ENCODE results near the gene RAB19.
"Not testable (repeated sequence)": the region's sequence is repeated elsewhere in the genome, so short reads cannot be mapped to it uniquely, and the experiment has no call there.

Gene RAB19

DNA sequence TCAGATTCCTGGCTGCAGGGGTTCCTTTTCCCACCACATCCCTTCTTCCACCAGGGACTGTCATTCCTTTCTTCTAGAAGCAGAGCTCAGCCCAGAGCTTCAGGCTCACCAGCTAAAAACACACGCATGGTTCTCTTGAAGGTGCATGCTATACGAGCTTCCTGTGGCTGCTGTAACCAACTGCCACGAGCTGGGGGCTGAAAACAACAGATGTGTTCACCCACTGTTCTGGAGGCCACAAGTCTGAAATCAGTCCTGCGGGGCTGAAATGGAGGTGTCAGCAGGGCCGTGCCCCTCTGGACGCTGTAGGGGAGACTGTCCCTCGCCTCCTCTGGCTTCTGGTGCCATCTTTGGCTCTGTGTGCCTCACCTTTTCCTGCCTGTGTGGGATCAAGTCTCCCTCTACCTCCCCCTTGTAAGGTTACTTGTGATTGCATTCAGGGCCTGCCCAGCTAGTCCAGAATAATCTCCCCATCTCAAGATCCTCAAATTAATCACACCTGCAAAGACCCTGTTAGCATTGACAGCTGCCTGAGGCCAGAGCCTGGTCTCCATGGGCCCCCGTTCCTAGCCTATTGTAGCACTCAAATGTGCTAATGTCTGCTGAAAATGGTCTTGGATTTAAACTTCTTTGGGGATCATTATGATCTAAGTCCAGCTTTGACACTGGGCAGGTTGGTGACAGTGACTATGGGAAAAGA, 13.7 kb downstream of the RAB19 start:
- Histone ChIP-seq H3K4ac (ENCODE audit: low read depth, low read length) (no peak overlapping the region), H3K9ac (ENCODE audit: low read length) (no peak overlapping the region), H4K8ac (ENCODE audit: low read depth, low read length) (no peak overlapping the region), H4K91ac (ENCODE audit: low read depth, low read length) (no peak overlapping the region), H3K4me3 (ENCODE audit: low read depth, low read length) (no peak overlapping the region), H3K27me3 (ENCODE audit: insufficient read depth, low read length) (no peaks in the 10 kb centered on the region), H3K4me1 (ENCODE audit: control insufficient read depth in 1 of 2, insufficient read depth in 2 of 2, low read length in 2 of 2) (no peaks in the 10 kb centered on the region), H2AK5ac (ENCODE audit: low read length) (no peak overlapping the region), H2BK12ac (ENCODE audit: low read length) (no peak overlapping the region), H2BK5ac (ENCODE audit: low read depth, low read length, poor library complexity) (no peak overlapping the region), H3K14ac (ENCODE audit: low read length) (no peak overlapping the region), H3K27ac (ENCODE audit: low read depth, low read length) (no peak overlapping the region), H3K23ac (ENCODE audit: low read length) (no peak overlapping the region), H3K79me2 (ENCODE audit: control insufficient read depth, insufficient read depth, low read length, poor library complexity) (no peaks in the 10 kb centered on the region), H3K9me3 (ENCODE audit: insufficient read depth, low read depth, low read length) (no peaks in the 10 kb centered on the region), H2AFZ (ENCODE audit: insufficient read depth, low read length, poor library complexity) (no peak overlapping the region), H3K4me2 (ENCODE audit: low read length) (no peak overlapping the region), H3K36me3 (ENCODE audit: control insufficient read depth in 1 of 2, insufficient read depth in 2 of 2, low read length in 2 of 2) (no peaks in the 10 kb centered on the region), H3K18ac (ENCODE audit: low read length) (no peak overlapping the region), H3K79me1 (ENCODE audit: low read length) (no peaks in the 10 kb centered on the region), H2BK120ac (ENCODE audit: insufficient read depth, low read length, poor library complexity) (no peak overlapping the region), H4K12ac (ENCODE audit: low read depth, low read length) (no peak overlapping the region)
- WGBS (ENCODE audit: extremely low coverage, insufficient coverage, insufficient read length): no CpG with 5 or more reads among the region's 8 CpGs
- DNase-seq: no peak

DNA sequence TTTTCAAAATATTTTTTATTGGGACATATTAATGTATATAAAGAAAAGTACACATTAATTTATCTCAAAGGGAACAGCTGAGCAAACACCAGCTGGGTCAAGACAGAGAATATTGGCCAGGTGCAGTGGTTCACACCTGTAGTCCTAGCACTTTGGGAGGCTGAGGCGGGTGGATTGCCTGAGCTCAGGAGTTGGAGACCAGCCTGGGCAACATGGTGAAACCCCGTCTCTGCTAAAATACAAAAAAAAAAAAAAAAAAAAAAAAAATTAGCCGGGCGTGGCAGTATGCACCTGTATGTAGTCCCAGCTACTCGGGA, 14.3 kb downstream of the RAB19 start:
- not testable (repeated sequence) for H3K9ac ChIP-seq (ENCODE audit: low read length); H3K4me2 ChIP-seq (ENCODE audit: low read length)
- no CpG with 5 or more reads among the region's 5 CpGs for WGBS (ENCODE audit: extremely low coverage, insufficient coverage, insufficient read length)

DNA sequence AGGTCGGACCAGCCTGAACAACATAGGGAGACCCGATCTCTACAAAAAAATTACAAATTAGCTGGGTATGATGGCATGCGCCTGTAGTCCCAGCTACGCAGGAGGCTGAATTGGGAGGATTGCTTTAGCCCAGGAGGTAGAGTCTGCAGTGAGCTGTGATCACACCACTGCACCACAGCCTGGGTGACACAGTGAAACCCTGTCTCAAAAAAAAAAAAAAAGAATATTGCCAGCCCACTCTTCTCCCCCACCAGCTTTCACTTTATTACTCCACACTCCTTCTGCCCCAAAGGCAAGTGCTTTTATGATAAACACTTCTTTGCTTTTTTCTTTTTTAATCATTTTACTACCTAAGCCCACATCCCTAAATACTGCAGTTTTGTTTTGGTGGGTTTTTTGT, 14.8 kb downstream of the RAB19 start:
- Histone ChIP-seq H3K9me3 (ENCODE audit: insufficient read depth, low read depth, low read length) (no peaks in the 10 kb centered on the region), H2AK5ac (ENCODE audit: low read length) (no peak overlapping the region), H2AFZ (ENCODE audit: insufficient read depth, low read length, poor library complexity) (no peak overlapping the region), H3K4me2 (ENCODE audit: low read length) (no peak overlapping the region), H3K27me3 (ENCODE audit: insufficient read depth, low read length) (no peaks in the 10 kb centered on the region), H4K8ac (ENCODE audit: low read depth, low read length) (no peak overlapping the region), H3K79me1 (ENCODE audit: low read length) (no peaks in the 10 kb centered on the region), H3K9ac (ENCODE audit: low read length) (no peak overlapping the region), H4K91ac (ENCODE audit: low read depth, low read length) (no peak overlapping the region), H3K4me3 (ENCODE audit: low read depth, low read length) (no peak overlapping the region), H3K4me1 (ENCODE audit: control insufficient read depth in 1 of 2, insufficient read depth in 2 of 2, low read length in 2 of 2) (no peaks in the 10 kb centered on the region), H2BK5ac (ENCODE audit: low read depth, low read length, poor library complexity) (no peak overlapping the region), H3K14ac (ENCODE audit: low read length) (no peak overlapping the region), H2BK12ac (ENCODE audit: low read length) (no peak overlapping the region), H3K18ac (ENCODE audit: low read length) (no peak overlapping the region), H4K12ac (ENCODE audit: low read depth, low read length) (no peak overlapping the region), H3K23ac (ENCODE audit: low read length) (no peak overlapping the region), H2BK120ac (ENCODE audit: insufficient read depth, low read length, poor library complexity) (no peak overlapping the region), H3K36me3 (ENCODE audit: control insufficient read depth in 1 of 2, insufficient read depth in 2 of 2, low read length in 2 of 2) (no peaks in the 10 kb centered on the region), H3K4ac (ENCODE audit: low read depth, low read length) (no peak overlapping the region), H3K27ac (ENCODE audit: low read depth, low read length) (no peak overlapping the region), H3K79me2 (ENCODE audit: control insufficient read depth, insufficient read depth, low read length, poor library complexity) (no peaks in the 10 kb centered on the region)
- DNase-seq: no peak
- WGBS (ENCODE audit: extremely low coverage, insufficient coverage, insufficient read length): no CpG with 5 or more reads among the region's 4 CpGs

More for the DNA sequence above, 14.3 kb downstream of the RAB19 start:
- H2BK5ac ChIP-seq (ENCODE audit: low read depth, low read length, poor library complexity); H3K18ac ChIP-seq (ENCODE audit: low read length); H3K23ac ChIP-seq (ENCODE audit: low read length); H3K27ac ChIP-seq (ENCODE audit: low read depth, low read length); H3K9me3 ChIP-seq (ENCODE audit: insufficient read depth, low read depth, low read length); H4K8ac ChIP-seq (ENCODE audit: low read depth, low read length); H3K36me3 ChIP-seq (ENCODE audit: control insufficient read depth in 1 of 2, insufficient read depth in 2 of 2, low read length in 2 of 2); H3K4me1 ChIP-seq (ENCODE audit: control insufficient read depth in 1 of 2, insufficient read depth in 2 of 2, low read length in 2 of 2); H2BK120ac ChIP-seq (ENCODE audit: insufficient read depth, low read length, poor library complexity); H2AFZ ChIP-seq (ENCODE audit: insufficient read depth, low read length, poor library complexity); H3K14ac ChIP-seq (ENCODE audit: low read length); H3K79me1 ChIP-seq (ENCODE audit: low read length); H3K4ac ChIP-seq (ENCODE audit: low read depth, low read length); H4K91ac ChIP-seq (ENCODE audit: low read depth, low read length); DNase-seq; H2AK5ac ChIP-seq (ENCODE audit: low read length); H2BK12ac ChIP-seq (ENCODE audit: low read length); H3K27me3 ChIP-seq (ENCODE audit: insufficient read depth, low read length); H3K79me2 ChIP-seq (ENCODE audit: control insufficient read depth, insufficient read depth, low read length, poor library complexity); H3K4me3 ChIP-seq (ENCODE audit: low read depth, low read length); H4K12ac ChIP-seq (ENCODE audit: low read depth, low read length): not testable (repeated sequence)

GRCh38 chr7:140421521-140421920, 17.7 kb downstream of the RAB19 start:
- no CpG with 5 or more reads among the region's 2 CpGs for WGBS (ENCODE audit: extremely low coverage, insufficient coverage, insufficient read length)
- H3K23ac ChIP-seq (ENCODE audit: low read length): no peak overlapping the region
- no peak overlapping the region for H3K27ac ChIP-seq (ENCODE audit: low read depth, low read length)
- no peaks in the 10 kb centered on the region for H3K36me3 ChIP-seq (ENCODE audit: control insufficient read depth in 1 of 2, insufficient read depth in 2 of 2, low read length in 2 of 2)
- H3K4me3 ChIP-seq (ENCODE audit: low read depth, low read length): no peak overlapping the region
- DNase-seq: no peak
- no peak overlapping the region for H4K91ac ChIP-seq (ENCODE audit: low read depth, low read length)
- H3K9ac ChIP-seq (ENCODE audit: low read length): no peak overlapping the region
- H3K9me3 ChIP-seq (ENCODE audit: insufficient read depth, low read depth, low read length): no peaks in the 10 kb centered on the region
- H3K79me1 ChIP-seq (ENCODE audit: low read length): no peaks in the 10 kb centered on the region
- H3K4me2 ChIP-seq (ENCODE audit: low read length): no peak overlapping the region
- no peak overlapping the region for H2BK12ac ChIP-seq (ENCODE audit: low read length)
- H3K4ac ChIP-seq (ENCODE audit: low read depth, low read length): no peak overlapping the region
- no peaks in the 10 kb centered on the region for H3K27me3 ChIP-seq (ENCODE audit: insufficient read depth, low read length)
- no peaks in the 10 kb centered on the region for H3K79me2 ChIP-seq (ENCODE audit: control insufficient read depth, insufficient read depth, low read length, poor library complexity)
- H4K8ac ChIP-seq (ENCODE audit: low read depth, low read length): no peak overlapping the region
- H2BK120ac ChIP-seq (ENCODE audit: insufficient read depth, low read length, poor library complexity): no peak overlapping the region
- no peak overlapping the region for H3K14ac ChIP-seq (ENCODE audit: low read length)
- no peaks in the 10 kb centered on the region for H3K4me1 ChIP-seq (ENCODE audit: control insufficient read depth in 1 of 2, insufficient read depth in 2 of 2, low read length in 2 of 2)
- H2AK5ac ChIP-seq (ENCODE audit: low read length): no peak overlapping the region
- H2BK5ac ChIP-seq (ENCODE audit: low read depth, low read length, poor library complexity): no peak overlapping the region
- H4K12ac ChIP-seq (ENCODE audit: low read depth, low read length): no peak overlapping the region
- no peak overlapping the region for H3K18ac ChIP-seq (ENCODE audit: low read length)
- no peak overlapping the region for H2AFZ ChIP-seq (ENCODE audit: insufficient read depth, low read length, poor library complexity)
